IPS DF 6.9 (cell line): ENCODE results near the gene FLOT2.

Source experiments
- DNase-seq: peaks from one replicate; pipeline ENCODE4 v3.0.0-alpha.2; 2013; ENCODE audit warnings: low read depth, low spot score
- H3K27ac ChIP-seq: one replicate; pipeline ENCODE4 v1.5.1; 2013; ENCODE audit warnings: low read length, control low read depth
- H3K27me3 ChIP-seq: 2 replicates; pipeline ENCODE4 v1.6.1; 2013; ENCODE audit warnings: mild to moderate bottlenecking, low read length; ENCODE audit not compliant: control insufficient read depth, insufficient read depth
- H3K36me3 ChIP-seq: 2 replicates; pipeline ENCODE4 v1.6.1; 2013; ENCODE audit warnings: low read length; ENCODE audit not compliant: control insufficient read depth, insufficient read depth
- H3K4me1 ChIP-seq: 2 replicates; pipeline ENCODE4 v1.6.1; 2013; ENCODE audit warnings: low read length; ENCODE audit not compliant: control insufficient read depth, insufficient read depth
- H3K4me3 ChIP-seq: 2 replicates; pipeline ENCODE4 v1.5.1; 2013; ENCODE audit warnings: mild to moderate bottlenecking, low read length
- H3K9me3 ChIP-seq: 2 replicates; pipeline ENCODE4 v1.6.1; 2013; ENCODE audit warnings: low read length, inconsistent platforms; ENCODE audit not compliant: control insufficient read depth, insufficient read depth
- WGBS: extraction: QIAGEN DNeasy Blood & Tissue Kit; methylation state at CpG from one replicate; pipeline ENCODE4 v1.1.7; 2013; ENCODE audit warnings: mixed read lengths, missing lambda C conversion rate; ENCODE audit not compliant: insufficient read length, insufficient coverage; 5-methylcytosine and 5-hydroxymethylcytosine counted together

The FLOT2 gene, protein sequence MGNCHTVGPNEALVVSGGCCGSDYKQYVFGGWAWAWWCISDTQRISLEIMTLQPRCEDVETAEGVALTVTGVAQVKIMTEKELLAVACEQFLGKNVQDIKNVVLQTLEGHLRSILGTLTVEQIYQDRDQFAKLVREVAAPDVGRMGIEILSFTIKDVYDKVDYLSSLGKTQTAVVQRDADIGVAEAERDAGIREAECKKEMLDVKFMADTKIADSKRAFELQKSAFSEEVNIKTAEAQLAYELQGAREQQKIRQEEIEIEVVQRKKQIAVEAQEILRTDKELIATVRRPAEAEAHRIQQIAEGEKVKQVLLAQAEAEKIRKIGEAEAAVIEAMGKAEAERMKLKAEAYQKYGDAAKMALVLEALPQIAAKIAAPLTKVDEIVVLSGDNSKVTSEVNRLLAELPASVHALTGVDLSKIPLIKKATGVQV

DNA sequence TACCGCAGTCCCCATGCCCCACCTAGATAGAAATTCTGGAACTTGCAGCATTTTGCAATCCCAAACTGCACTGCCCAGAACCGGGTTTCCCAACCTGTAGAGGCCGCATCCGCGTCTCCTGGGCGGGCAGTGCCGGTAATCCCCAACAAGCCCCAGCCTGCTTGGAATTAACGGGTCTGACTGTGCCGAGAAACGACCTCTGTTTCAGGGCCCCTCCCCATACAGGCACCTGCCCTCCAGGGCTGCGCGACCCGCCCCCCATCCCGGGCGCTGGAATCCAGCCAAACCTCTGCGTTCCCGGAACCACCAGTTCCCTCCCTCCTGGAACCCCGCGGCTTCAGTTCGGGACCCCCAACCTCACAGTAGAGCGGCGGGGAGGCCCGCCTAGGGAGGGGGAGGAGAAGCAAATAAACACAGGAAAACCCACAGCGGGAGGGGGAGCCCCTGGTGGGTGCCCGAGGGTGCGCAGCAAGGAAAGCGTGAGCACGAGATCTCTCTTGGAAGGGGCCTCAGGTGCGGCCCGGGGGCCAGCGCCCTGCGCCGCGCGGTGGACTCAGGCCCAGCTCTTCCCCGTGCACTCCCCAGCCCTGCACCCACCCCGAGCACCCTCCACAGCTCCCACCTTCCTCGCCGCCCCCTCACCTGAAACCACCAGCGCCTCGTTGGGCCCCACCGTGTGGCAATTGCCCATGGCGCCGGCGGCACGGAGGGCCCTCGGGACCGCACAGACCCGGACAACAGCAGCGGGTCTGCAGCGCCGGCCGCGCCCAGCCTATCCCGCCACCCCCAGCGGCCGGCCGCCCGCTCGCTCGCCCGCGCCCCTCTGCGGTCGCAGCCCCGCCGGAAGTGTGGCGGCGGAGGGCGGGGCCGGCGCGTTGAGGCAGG is at the start of gene FLOT2:
Gene FLOT2, minus strand, starts transcription at position 850 of the 885 bp plus-strand sequence. Its CDS starts 159 bp downstream, at position 691.
- Histone ChIP-seq H3K27ac (no peak within 1 kb of the TSS), H3K27me3 (no peaks in the 10 kb centered on the region), H3K9me3 (no peaks in the 10 kb centered on the region), H3K4me1 (peaks cover 5% of the 10 kb centered on the region), H3K4me3 (peak within 1 kb of the TSS; percentile 86), H3K36me3 (peaks cover 3% of the 10 kb centered on the region; the same call in 1 of the 2 replicates)
- DNase-seq = no peak
- no CpG with 5 or more reads among the region's 73 CpGs for WGBS

DNA sequence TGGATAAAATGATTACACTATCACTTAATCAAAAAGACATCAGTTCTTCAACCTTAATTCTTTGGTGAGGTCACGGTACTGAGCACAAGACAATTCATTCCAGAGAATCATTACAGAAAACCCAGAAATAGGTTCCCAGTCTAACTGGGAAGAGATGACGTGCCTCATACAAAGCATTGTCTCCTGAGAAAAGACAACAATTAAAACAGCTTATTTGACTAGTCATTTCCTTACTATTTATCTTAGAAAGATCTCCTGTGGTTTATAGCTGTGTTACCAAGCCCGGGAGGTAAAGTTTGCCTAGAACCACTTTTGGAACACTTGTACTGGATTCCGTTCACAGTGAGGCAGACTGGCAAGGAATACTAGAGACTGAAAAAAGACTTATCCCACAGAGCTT is 48.7 kb upstream of the FLOT2 start:
- Histone ChIP-seq H3K4me1 (no peaks in the 10 kb centered on the region), H3K36me3 (no peaks in the 10 kb centered on the region; the same call in 1 of the 2 replicates)
- DNase-seq = no peak

DNA sequence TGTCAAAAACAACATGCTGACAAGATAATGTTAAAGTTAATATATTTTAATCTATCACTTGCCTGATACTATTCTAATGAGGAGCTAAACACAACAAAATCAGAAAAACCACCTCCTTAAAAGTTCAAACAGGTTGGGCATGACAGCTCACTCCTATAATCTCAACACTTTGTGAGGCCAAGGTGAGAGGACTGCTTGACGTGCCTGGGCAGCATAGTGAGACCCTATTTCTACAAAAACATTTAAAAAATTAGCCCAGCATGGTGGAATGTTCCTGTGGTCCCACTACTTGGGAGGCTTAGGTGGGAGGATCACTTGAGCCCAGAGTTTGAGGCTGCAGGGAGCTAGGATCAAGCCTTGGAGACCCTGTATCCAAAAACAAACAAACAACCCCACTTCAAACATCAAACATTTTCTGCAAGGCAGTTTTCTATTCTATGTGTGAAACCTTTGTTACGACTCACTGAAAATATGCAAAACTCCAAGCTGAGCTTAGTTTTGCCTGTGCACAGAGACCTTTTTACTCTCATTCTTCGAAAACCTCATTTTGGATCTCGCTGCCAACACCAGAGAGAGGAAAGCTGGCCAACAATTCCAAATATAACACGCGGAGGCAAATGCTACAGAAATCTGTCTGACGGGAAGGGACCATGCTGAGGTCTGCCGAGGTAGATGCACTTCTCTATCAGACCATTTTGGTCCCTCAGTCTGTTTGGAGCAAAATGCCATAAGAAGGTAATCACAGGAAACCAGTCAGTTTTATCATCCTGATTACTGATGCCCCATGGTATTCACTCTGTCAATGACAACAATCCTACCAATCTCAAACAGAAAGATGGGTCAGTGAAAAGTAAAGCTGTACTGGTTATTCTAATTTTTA is 47.6 kb upstream of the FLOT2 start:
- Histone ChIP-seq H3K4me1 (no peaks in the 10 kb centered on the region), H3K27me3 (no peaks in the 10 kb centered on the region), H3K27ac (no peak overlapping the region), H3K4me3 (no peak overlapping the region), H3K36me3 (no peaks in the 10 kb centered on the region; the same call in 1 of the 2 replicates), H3K9me3 (no peaks in the 10 kb centered on the region)
- no CpG with 5 or more reads among the region's 8 CpGs for WGBS
- DNase-seq = no peak

More for the DNA sequence above, 48.7 kb upstream of the FLOT2 start:
- Histone ChIP-seq H3K4me3 (no peak overlapping the region), H3K27ac (no peak overlapping the region), H3K9me3 (no peaks in the 10 kb centered on the region), H3K27me3 (no peaks in the 10 kb centered on the region)
- WGBS = no CpG with 5 or more reads among the region's 4 CpGs

DNA sequence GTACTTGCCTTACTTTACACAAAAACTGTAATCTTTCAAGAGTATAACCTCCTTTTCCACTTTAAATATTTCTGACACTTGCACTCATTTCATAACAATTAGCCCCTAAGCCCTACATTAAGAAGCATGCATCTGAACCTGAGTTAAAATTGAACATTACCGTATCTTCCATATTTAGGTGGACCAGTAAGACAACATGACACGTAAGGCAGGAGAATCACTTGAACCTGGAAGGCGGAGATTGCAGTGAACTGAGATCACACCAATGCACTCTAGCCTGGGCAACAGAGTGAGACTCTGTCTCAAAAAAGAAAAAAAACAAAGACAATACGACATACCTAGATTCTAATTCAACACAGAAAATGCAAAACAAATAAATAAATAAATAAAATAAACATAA is 46.8 kb upstream of the FLOT2 start:
- H3K27me3 ChIP-seq = no peaks in the 10 kb centered on the region
- no peaks in the 10 kb centered on the region; the same call in 1 of the 2 replicates for H3K36me3 ChIP-seq
- no peak overlapping the region for H3K27ac ChIP-seq
- WGBS = no CpG with 5 or more reads among the region's 4 CpGs
- H3K4me1 ChIP-seq = no peaks in the 10 kb centered on the region
- DNase-seq = no peak
- no peaks in the 10 kb centered on the region for H3K9me3 ChIP-seq
- no peak overlapping the region for H3K4me3 ChIP-seq

DNA sequence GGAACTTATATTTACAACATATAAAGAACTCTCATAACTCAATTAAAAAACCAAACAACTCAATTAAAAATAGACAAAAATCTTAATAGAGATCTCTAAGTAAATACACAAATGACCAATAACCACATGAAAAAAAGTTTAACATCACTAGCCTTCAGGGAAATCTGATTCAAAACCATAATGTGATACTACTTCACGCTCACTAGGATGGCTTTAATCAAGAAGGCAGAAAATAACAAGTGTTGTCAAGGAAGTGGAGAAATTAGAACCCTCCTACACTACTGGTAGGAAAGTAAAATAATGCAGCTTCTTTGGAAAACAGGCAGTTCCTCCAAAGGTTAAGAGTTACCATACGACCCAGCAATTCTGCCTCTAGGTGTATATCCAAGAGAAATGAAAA is 45.4 kb upstream of the FLOT2 start:
- no peaks in the 10 kb centered on the region for H3K4me1 ChIP-seq

DNA sequence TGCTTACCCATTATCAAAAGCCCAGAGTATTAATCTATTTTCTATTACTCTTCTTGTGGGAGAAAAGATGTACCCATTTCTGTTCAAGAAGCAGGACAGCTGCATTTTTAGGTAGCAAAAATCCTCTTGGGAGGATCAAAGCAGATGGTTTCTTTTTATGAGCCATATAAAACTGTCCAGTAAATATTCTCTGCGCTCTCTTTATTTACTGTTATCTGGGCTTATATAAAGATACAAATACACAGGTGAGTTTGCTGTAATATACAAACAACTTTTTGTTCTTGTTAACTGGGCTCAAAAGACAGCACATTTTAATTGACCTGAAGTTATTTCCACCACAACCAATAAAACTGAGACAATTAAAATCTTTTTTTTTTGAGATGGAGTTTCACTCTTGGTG is 43.7 kb upstream of the FLOT2 start:
- H3K27ac ChIP-seq = no peak overlapping the region
- WGBS = no CpG with 5 or more reads among the region's 1 CpG
- no peak for DNase-seq
- H3K27me3 ChIP-seq = no peaks in the 10 kb centered on the region
- no peaks in the 10 kb centered on the region; the same call in 1 of the 2 replicates for H3K36me3 ChIP-seq
- no peak overlapping the region for H3K4me3 ChIP-seq
- H3K4me1 ChIP-seq = peaks cover 1% of the 10 kb centered on the region; the same call in 1 of the 2 replicates
- H3K9me3 ChIP-seq = no peaks in the 10 kb centered on the region

More for the DNA sequence above, 45.4 kb upstream of the FLOT2 start:
- no peaks in the 10 kb centered on the region; the same call in 1 of the 2 replicates for H3K36me3 ChIP-seq
- DNase-seq = no peak
- no CpG with 5 or more reads among the region's 2 CpGs for WGBS
- H3K27ac ChIP-seq = no peak overlapping the region
- H3K27me3 ChIP-seq = no peaks in the 10 kb centered on the region
- H3K9me3 ChIP-seq = no peaks in the 10 kb centered on the region
- H3K4me3 ChIP-seq = no peak overlapping the region

DNA sequence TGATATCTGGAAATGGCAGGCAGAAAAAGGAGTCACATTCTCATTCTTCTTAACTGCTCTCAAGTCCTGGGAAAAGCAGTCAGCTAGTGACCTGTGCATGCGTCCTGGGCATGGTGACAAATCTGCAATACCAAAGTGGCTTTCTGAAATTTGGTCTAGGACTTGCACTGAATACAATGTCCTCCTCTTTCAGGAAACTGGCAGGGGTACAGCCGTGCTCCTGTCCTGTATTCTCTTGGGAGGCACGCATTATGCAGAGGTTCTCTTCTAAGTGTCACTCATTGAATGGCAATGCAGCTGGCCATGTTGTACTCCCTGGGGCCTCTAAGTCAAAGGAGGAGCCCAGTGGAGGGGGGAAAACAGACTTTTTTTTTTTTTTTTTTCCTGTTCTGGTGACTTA is 43.1 kb upstream of the FLOT2 start:
- WGBS = no CpG with 5 or more reads among the region's 3 CpGs
- Histone ChIP-seq H3K4me3 (no peak overlapping the region), H3K9me3 (no peaks in the 10 kb centered on the region), H3K4me1 (peaks cover 1% of the 10 kb centered on the region; the same call in 1 of the 2 replicates), H3K36me3 (no peaks in the 10 kb centered on the region; the same call in 1 of the 2 replicates), H3K27ac (no peak overlapping the region), H3K27me3 (no peaks in the 10 kb centered on the region)
- DNase-seq = no peak

DNA sequence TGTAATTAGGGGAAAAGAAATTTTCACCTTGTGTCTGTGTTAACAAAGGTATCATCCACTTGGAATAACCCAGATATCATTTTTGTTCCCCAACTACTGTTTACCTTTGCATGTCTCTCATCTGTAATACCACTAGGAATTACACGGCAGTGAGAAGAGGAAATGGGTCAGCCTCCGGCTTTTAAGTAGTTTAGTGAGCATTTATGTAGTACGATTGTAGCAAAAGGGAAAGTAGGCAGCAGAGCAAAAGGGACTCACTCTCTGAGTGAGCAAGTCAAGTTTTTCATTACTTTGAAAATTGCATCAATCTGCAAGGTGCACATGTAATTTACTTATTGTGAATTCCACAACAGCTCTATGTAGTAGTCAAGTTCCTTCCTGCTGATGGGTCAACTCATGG is 42.6 kb upstream of the FLOT2 start:
- no peaks in the 10 kb centered on the region; the same call in 1 of the 2 replicates for H3K36me3 ChIP-seq
- WGBS = no CpG with 5 or more reads among the region's 3 CpGs
- no peaks in the 10 kb centered on the region for H3K27me3 ChIP-seq
- H3K9me3 ChIP-seq = no peaks in the 10 kb centered on the region
- no peak overlapping the region for H3K27ac ChIP-seq
- no peak overlapping the region for H3K4me3 ChIP-seq
- no peak for DNase-seq
- H3K4me1 ChIP-seq = peaks cover 1% of the 10 kb centered on the region; the same call in 1 of the 2 replicates

DNA sequence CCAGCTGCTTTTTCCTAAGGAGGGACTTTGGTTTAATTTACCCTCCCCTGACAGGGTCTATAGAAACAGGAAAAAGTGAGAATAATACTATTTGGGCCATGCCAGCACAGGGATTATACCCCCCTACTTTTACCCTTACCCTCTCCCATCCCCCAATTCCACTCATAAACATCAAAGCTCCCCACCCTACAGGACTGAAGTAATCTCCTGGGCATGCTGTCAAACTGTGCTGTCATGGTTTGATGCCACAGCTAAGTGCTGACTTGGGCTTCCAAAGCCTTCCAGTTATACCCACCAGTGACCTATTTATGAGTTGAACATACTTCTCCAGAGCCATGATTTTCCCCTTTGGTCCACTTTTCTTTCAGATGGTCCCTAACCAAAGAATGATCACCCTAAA is 41.0 kb upstream of the FLOT2 start:
- Histone ChIP-seq H3K27ac (no peak overlapping the region), H3K36me3 (no peaks in the 10 kb centered on the region), H3K27me3 (no peaks in the 10 kb centered on the region), H3K4me1 (peaks cover 1% of the 10 kb centered on the region; the same call in 1 of the 2 replicates), H3K9me3 (no peaks in the 10 kb centered on the region), H3K4me3 (no peak overlapping the region)
- DNase-seq = no peak
